Activated CD8-positive, alpha-beta memory T cell treated with anti-CD3 and anti-CD28 coated beads, Interleukin-2, amount 10 ng/mL, durations not matched to agents 7 days and 5 days (primary cell): ENCODE measurements around the gene HOXD1. TPM values are rescaled to one million over a fixed set of nuclear protein-coding genes. Genes with fewer than 3 reads are reported as not detected.

Source experiments
- ATAC-seq: fragments of 150-1000 bp; cut with Tn5 transposase; one replicate; pipeline ENCODE4 v1.10.0; 2021; ENCODE audit warnings: moderate library complexity
- CTCF ChIA-PET: fragments of 350-600 bp; sonication (Branson Sonifier 250); formaldehyde crosslinking; loops from one replicate; lab custom pipeline; 2021; ENCODE audit warnings: antibody characterized with exemption; lab: Charles Lee
- DNase-seq: peaks from one replicate; pipeline ENCODE4 v3.0.0-alpha.2; 2020
- H3K27ac Mint-ChIP-seq: one replicate; pipeline ENCODE4 v1.8.0; 2021; ENCODE audit warnings: mild to moderate bottlenecking, mixed read lengths
- H3K27me3 Mint-ChIP-seq: one replicate; pipeline ENCODE4 v1.8.0; 2021; ENCODE audit warnings: mixed read lengths
- H3K36me3 Mint-ChIP-seq: one replicate; pipeline ENCODE4 v1.8.0; 2021; ENCODE audit warnings: mild to moderate bottlenecking, mixed read lengths
- H3K4me1 Mint-ChIP-seq: one replicate; pipeline ENCODE4 v1.8.0; 2021; ENCODE audit warnings: mixed read lengths
- H3K4me3 Mint-ChIP-seq: one replicate; pipeline ENCODE4 v1.8.0; 2021; ENCODE audit warnings: mild to moderate bottlenecking, moderate library complexity, mixed read lengths
- H3K9me3 Mint-ChIP-seq: one replicate; pipeline ENCODE4 v1.8.0; 2022; ENCODE audit warnings: low read depth, mixed read lengths
- total RNA-seq, 2 experiments: library from RNA; stranded (reverse); gene quantifications; one replicate each; pipeline ENCODE4 v1.2.3, GENCODE V29; 2021

The HOXD1 gene
- total RNA-seq: not detected

DNA sequence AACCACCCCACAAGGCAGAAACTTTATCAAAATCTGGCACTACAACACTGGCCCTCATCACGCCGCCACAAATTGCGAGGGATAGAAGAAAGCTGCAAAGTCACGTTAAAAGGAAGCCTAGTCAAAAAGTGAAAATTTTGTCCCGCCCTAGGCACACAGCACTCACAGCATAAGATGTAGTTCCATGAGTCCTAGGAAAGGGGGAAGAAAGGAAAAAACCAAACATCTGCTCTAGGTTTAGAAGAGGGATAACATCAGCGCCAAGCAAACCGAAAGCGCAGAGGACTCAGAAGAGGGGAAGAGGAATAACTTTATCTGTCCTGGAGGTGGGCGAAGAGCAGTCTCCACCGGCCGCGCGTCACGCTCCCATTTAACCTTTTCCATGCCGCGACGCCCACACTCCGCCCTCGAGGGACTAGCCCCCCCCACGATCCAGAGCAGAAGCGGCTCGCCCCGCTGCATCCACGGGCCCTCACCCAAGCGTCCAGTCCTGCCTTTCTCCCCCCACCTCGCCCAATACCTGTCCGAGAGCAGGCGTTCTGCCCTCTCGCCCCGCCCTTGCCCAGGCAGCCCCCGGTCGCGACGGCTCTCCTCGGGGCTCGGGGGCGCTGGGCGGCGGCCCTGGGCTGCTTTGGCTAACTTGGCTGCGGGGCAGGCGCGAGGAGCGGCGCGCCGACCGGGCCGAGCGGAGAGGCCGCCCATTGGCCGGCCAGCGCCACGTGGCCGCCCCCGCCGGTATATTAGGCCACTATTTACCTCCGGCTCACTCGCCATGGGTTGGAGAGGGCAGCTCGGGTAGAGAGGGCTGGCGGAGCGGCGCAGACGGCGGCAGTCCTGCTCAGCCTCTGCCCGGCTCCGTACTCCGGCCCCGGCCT is at the start of gene HOXD1:
Gene HOXD1 (plus strand): TSS at position 770 of the 875 bp plus-strand sequence. CDS start 134 bp downstream, outside the sequence.
- CTCF ChIA-PET: interaction anchor here (1.0 to 1.7 kb wide), 4 partner anchors 48 to 267 kb away, joined by 3 to 7 read pairs (median 3); no protein-coding TSS in a partner anchor
- Mint-ChIP-seq H3K4me3 (peak within 1 kb of the TSS; percentile 74), H3K27me3 (peaks cover 81% of the 10 kb centered on the region), H3K4me1 (peaks cover 11% of the 10 kb centered on the region), H3K36me3 (peaks cover 2% of the 10 kb centered on the region), H3K27ac (peak within 1 kb of the TSS; percentile 33), H3K9me3 (no peaks in the 10 kb centered on the region)
- ATAC-seq (peak; percentile 30), DNase-seq (no peak)

DNA sequence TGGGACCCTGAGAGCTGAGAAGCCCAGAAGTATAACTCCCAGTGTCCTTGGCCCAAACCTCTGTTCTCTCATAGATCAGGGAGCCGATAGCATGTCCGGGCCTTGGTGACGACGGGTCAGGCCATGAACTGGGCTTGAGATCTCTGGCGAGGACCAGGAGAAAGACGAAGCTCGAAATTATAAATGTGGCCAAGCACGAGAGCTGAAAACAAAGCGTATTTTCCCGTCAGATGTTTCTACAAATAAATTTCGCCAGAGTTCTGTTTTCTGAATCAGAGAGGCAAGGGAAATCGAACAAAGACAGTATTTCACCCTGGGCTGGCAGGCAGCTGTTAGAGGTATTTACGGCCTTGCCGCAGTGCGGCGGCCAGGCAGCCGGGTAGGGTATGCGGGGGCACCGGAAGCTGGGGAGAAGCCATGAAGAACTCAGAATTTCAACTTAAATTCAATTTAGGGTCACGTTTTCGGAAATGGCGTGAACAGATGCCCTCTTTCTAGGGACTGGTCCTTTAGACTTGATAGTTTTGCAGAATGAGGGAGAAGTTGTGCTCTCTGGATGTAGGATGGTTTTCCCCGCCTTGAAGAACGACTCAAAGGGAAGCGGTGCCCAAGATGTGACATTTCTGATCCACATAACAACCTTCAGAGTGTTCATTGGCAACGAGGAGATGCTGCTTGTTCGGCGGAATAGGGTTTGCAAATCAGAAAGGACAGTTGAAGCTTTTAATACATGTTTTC is 49.4 kb upstream of the HOXD1 start:
- H3K4me1 Mint-ChIP-seq: peaks cover 15% of the 10 kb centered on the region
- peaks cover 2% of the 10 kb centered on the region for H3K36me3 Mint-ChIP-seq
- ATAC-seq (no peak), DNase-seq (no peak)
- H3K27ac Mint-ChIP-seq: no peak overlapping the region
- no peak overlapping the region for H3K4me3 Mint-ChIP-seq
- H3K9me3 Mint-ChIP-seq: no peaks in the 10 kb centered on the region
- peaks cover 88% of the 10 kb centered on the region for H3K27me3 Mint-ChIP-seq
- CTCF ChIA-PET: interaction anchor here (0.6 to 3.9 kb wide), 9 partner anchors 8 to 1022 kb away, joined by 3 to 50 read pairs (median 12); no protein-coding TSS in a partner anchor

DNA sequence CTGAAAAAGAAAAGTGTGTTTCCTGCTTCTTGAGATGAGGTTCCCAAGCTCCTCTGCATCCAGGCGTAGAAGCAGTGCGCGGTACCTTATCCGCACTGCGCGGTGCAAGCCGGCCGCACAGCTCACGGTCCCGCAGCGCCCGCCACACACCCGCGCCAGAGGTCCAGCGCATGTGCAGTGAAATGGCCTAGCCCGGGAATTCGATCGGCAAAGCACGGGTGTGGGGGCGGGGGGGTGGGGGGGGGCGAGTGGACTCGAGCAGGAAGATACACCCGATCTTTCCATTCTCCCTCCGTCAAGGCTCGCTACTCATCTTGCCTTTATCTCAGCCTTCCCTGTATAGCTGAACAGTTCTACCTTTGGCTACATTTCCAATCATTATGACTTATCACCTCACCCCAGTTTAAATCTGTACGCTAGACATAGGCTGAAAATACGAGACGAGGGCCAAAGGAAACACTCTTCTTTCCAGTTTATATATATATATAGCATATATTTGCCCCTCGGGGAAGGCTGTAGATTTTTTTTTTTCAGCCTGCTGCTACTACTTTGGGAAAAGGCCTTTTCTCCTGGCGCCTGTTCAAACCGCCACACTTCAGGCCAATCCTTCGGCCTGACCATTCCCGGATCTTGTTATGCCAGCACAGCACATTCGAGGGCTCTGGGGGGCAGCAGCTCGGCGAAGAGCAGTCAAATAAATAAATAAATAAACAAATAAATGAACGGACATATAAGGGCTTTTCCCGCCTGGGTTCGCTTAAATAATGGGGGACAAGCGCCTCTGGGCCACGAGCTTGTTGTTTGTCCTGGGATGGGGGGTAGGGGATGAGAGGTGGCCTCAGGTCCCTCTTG is 48.6 kb upstream of the HOXD1 start:
- Mint-ChIP-seq H3K4me3 (no peak overlapping the region), H3K9me3 (no peaks in the 10 kb centered on the region), H3K27me3 (peaks cover 86% of the 10 kb centered on the region), H3K36me3 (peaks cover 2% of the 10 kb centered on the region), H3K27ac (no peak overlapping the region), H3K4me1 (peaks cover 15% of the 10 kb centered on the region)
- ATAC-seq: no peak
- CTCF ChIA-PET: interaction anchor here (0.6 to 3.9 kb wide), 30 partner anchors 8 to 1021 kb away, joined by 3 to 50 read pairs (median 4); partner anchors contain the start of gene HOXD4
- no peak for DNase-seq

DNA sequence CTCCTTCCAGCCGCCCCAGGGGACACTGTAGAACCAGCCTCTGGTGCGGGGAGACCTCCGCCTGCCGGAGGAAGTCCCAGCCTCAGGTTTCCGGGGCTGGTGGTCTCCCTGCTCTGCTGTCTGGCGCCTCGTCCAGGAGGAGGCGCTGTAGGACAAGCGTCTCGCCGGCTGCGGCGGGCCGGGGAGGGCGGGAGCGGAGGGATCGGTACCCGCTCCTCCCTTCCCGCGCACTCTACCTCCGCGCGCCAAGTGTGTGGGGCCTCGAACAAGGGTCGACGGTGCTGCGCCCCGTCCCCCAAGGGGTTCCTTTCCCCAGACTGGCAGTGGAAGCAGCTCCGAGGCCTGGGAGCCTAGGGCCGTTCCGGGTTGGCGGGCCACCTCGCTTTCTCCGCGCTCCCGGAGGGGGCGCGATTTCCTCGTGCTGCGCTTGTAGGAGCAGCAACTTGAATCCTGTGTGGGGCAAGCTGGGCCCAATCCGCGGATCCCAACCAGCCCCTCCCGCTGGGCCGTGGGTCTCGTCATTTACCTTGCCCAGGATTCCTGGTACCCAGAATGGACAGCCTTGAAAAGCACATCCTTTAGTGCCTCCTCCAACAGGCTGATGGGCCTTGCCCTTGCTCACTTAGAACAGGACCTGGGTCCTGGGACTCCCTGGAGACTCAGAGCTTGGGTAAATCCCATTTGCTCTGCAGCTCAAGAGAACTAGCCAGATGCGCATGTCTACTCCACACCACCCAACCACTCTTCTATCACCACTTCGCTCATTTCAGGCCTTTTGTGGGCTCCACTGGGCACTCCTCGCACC is 47.8 kb upstream of the HOXD1 start:
- H3K36me3 Mint-ChIP-seq: peaks cover 2% of the 10 kb centered on the region
- no peaks in the 10 kb centered on the region for H3K9me3 Mint-ChIP-seq
- peak overlapping the region; percentile 26 for H3K4me3 Mint-ChIP-seq
- peak; percentile 80 for DNase-seq
- CTCF ChIA-PET: interaction anchor here (0.7 to 3.9 kb wide), 35 partner anchors 9 to 1020 kb away, joined by 3 to 50 read pairs (median 4); partner anchors contain the start of gene HOXD4
- ATAC-seq: peak; percentile 94
- H3K27me3 Mint-ChIP-seq: peaks cover 86% of the 10 kb centered on the region
- H3K4me1 Mint-ChIP-seq: peaks cover 13% of the 10 kb centered on the region
- H3K27ac Mint-ChIP-seq: no peak overlapping the region

DNA sequence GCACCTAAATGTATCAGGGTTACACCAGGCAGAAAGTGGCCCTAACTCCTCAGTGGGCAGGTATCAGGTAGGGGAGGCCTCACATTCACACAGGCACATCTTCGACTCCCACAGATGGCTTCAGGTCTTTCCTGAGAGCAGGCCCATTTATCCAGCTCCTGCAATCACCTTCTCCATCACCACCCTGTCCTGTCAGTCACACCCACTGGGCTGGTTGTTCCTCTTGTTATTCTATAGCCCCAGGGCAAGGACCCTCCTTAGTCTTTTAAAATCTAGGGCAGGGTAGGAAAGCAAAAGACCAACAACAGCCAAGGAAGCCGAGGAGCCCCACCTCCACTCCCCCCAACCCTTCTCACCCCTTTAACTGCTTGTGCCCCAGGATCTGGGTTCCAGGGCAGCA is 46.2 kb upstream of the HOXD1 start:
- Mint-ChIP-seq H3K9me3 (no peaks in the 10 kb centered on the region), H3K36me3 (peaks cover 2% of the 10 kb centered on the region), H3K4me3 (no peak overlapping the region), H3K27me3 (peaks cover 88% of the 10 kb centered on the region), H3K27ac (no peak overlapping the region), H3K4me1 (peaks cover 10% of the 10 kb centered on the region)
- no peak for DNase-seq
- ATAC-seq: no peak
- CTCF ChIA-PET: interaction anchor here (2.5 to 2.7 kb wide), 2 partner anchors 313 to 412 kb away, joined by 10 read pairs; no protein-coding TSS in a partner anchor

DNA sequence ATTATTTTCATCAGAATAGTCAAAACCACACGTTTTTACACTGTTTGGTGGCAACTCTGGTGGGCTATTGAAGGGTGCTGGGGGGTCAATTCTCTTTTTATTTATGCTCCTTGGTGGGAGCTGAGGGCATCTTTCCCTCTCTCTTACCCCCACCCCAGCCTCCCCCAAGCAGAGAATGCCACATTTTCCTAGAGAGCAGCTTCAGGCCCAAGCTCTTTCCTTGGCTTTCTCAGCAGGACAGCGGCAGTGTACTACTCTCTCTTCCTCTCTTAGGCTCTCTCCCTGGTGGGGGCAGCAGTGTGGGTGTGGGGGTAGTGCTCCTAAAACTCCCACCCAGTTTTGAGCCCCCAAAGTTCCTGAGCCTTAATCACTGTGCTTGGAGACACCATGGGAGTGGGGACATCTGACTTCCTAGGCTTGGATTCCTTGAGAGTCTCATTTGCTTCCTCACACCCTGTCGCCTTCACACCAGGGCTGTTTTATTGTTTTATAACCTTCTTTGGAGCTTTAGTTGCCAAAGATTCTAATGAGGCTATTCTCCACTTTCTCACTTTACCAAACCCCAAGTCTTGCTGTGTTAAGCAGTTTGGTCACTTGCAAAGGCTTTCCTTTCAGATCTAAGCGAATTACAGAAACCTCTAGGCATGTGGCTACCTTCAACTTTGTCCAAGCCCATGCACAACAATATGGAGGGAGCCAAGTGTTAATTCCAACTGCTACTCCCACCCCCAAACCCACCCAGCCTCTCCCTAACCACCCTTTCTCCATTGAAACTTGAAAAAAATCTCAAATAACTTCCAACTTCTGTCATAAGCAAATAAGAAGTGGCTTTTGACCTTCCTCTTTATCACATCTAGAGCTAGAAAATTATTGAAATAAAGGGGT is 43.1 kb upstream of the HOXD1 start:
- Mint-ChIP-seq H3K27me3 (peaks cover 90% of the 10 kb centered on the region), H3K4me1 (no peaks in the 10 kb centered on the region), H3K36me3 (no peaks in the 10 kb centered on the region), H3K4me3 (no peak overlapping the region), H3K9me3 (no peaks in the 10 kb centered on the region), H3K27ac (no peak overlapping the region)
- DNase-seq (no peak), ATAC-seq (no peak)
- CTCF ChIA-PET: interaction anchor here (1.0 to 1.8 kb wide), 5 partner anchors 9 to 492 kb away, joined by 3 to 4 read pairs (median 4); no protein-coding TSS in a partner anchor

DNA sequence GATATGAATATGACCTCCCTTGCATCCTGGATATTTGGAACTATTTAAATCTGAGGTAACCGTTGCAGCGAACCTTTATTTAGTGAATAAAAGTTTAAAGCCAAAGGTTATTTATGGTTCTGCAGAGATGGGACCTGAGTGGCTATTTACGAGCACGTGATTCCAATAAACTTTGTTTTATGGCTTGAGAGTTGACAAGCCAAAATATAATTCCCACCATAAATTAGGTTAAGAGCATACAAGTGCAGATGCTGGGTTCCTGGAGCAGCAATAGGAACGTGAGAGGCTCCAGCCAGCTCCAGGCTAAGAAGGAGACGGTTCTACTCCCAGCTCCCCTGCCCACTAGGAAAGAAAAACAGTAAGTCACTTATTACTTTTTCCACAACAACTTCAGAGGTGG is 42.4 kb upstream of the HOXD1 start:
- no peaks in the 10 kb centered on the region for H3K4me1 Mint-ChIP-seq
- no peaks in the 10 kb centered on the region for H3K36me3 Mint-ChIP-seq

DNA sequence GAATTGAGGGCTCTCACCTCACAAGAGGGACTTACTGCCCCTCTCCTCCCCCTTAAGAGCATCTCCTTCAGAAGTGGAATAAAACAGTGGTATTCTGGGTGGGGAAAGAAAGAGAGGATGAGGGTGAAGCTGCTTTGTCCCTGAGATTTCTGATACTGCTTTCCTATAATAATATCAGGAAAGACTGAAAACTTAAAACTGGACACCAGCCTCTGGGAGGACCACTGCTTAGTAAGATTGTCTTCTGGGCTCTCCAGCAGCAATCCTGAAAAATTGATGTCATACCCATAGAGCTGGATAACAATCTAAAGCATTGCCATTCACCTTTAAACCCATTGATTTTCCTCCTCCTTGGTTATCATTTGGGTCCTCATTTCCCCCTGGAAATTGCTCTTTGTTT is 41.8 kb upstream of the HOXD1 start:
- Mint-ChIP-seq H3K4me1 (no peaks in the 10 kb centered on the region), H3K36me3 (no peaks in the 10 kb centered on the region), H3K9me3 (no peaks in the 10 kb centered on the region), H3K27ac (no peak overlapping the region), H3K4me3 (no peak overlapping the region), H3K27me3 (peaks cover 93% of the 10 kb centered on the region)
- ATAC-seq (no peak), DNase-seq (no peak)
- CTCF ChIA-PET: interaction anchor here (1.0 to 1.7 kb wide), 2 partner anchors 15 to 408 kb away, joined by 3 to 4 read pairs; no protein-coding TSS in a partner anchor

More for the DNA sequence above, 42.4 kb upstream of the HOXD1 start:
- ATAC-seq (no peak), DNase-seq (no peak)
- H3K9me3 Mint-ChIP-seq: no peaks in the 10 kb centered on the region
- H3K27me3 Mint-ChIP-seq: peaks cover 93% of the 10 kb centered on the region
- H3K27ac Mint-ChIP-seq: no peak overlapping the region
- CTCF ChIA-PET: interaction anchor here (1.0 to 1.7 kb wide), 3 partner anchors 14 to 408 kb away, joined by 3 to 4 read pairs (median 3); no protein-coding TSS in a partner anchor
- no peak overlapping the region for H3K4me3 Mint-ChIP-seq

DNA sequence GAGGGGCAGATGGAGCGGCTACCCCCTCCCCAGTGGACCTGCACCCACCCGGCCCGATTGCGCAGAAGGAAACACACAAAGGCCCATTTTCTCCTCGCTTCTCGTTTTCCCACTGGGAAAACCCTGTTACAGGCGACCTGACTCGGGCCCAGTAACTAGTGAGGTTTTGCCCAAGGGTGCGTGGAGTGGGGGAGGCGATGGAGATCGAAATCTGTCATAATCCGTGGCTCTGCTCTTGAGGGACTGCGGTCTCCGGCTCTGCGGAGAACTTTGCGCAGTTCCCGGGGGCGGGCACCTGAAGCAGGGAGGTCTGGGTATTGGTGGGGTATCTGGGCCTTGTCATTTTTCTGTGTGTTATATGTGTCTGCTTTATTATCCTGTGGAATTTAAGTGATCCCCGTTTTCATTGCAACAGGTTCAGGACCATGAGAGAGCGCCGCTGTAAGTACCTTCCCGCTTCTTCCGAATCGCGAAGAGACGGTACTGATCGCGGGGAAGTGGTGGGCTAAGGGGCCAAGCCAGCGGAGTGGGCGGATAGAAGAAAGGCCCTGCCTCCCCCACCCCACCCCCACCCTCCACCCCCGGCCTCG is 41.2 kb upstream of the HOXD1 start:
- H3K9me3 Mint-ChIP-seq: no peaks in the 10 kb centered on the region
- no peaks in the 10 kb centered on the region for H3K4me1 Mint-ChIP-seq
- no peak for ATAC-seq
- CTCF ChIA-PET: interaction anchor here (1.2 kb wide), 1 partner anchor 19 kb away, joined by 3 read pairs; no protein-coding TSS in a partner anchor
- no peak for DNase-seq
- H3K36me3 Mint-ChIP-seq: no peaks in the 10 kb centered on the region
- no peak overlapping the region for H3K27ac Mint-ChIP-seq
- peaks cover 90% of the 10 kb centered on the region for H3K27me3 Mint-ChIP-seq
- H3K4me3 Mint-ChIP-seq: no peak overlapping the region

DNA sequence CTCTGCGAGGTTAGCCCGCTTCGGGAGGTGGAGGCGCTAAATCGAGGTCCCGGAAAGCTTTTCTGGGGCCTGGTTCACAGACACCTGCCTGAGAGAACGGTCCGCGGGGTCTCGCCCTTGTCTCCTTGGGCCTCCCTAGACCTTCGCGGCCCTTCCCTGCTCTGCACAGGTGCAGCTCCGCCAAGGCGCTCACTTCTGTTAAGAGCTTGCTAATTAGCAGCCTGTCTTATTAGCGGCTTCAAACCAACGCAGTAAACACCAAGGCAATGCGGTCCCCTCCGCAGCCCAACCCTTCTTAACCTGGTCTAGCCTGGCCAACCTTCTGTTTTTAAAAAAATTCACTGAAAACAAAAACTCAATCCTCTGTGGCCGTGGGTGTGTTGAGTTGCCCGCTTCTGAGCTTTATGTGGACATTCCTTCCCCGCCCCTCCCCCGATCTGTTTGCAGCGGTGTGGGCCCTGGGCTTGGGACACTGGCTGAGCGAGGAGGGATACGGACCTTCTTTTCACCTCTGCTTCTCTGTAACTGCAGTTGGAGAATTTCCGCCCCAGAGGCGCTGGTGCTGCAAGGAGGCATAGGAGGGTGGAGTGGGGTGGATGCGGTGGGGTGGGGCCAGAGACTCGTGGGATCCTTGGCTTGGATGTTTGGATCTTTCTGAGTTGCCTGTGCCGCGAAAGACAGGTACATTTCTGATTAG is 40.5 kb upstream of the HOXD1 start:
- H3K36me3 Mint-ChIP-seq: no peaks in the 10 kb centered on the region
- CTCF ChIA-PET: interaction anchor here (1.2 kb wide), 1 partner anchor 18 kb away, joined by 3 read pairs; no protein-coding TSS in a partner anchor
- ATAC-seq (no peak), DNase-seq (no peak)
- no peak overlapping the region for H3K4me3 Mint-ChIP-seq
- no peaks in the 10 kb centered on the region for H3K9me3 Mint-ChIP-seq
- no peaks in the 10 kb centered on the region for H3K4me1 Mint-ChIP-seq
- H3K27me3 Mint-ChIP-seq: peaks cover 92% of the 10 kb centered on the region
- H3K27ac Mint-ChIP-seq: no peak overlapping the region
